Urothelium cell line (cell line): ENCODE data around the gene C1orf105.
"Not testable (repeated sequence)": the region's sequence is repeated elsewhere in the genome, so short reads cannot be mapped to it uniquely, and the experiment has no call there.

Source experiments
- DNase-seq: peaks from one replicate; pipeline ENCODE4 v3.0.0; 2011; ENCODE audit warnings: low spot score, mixed read lengths
- FAIRE-seq: peaks from 2 replicates; lab custom pipeline; 2011; peaks lifted over from hg19 to GRCh38; lab: Jason Lieb, UNC

The C1orf105 gene

GRCh38 chr1:172420385-172420784, at the start of gene C1orf105:
C1orf105 (plus strand) TSS chr1:172420685; CDS start chr1:172420886, 201 bp downstream.
- DNase-seq (no peak), FAIRE-seq (no peak)

- DNase-seq, FAIRE-seq: not testable (repeated sequence)
These were observed 48.8 kb upstream of the C1orf105 start for GRCh38 chr1:172371646-172372045.

GRCh38 chr1:172373864-172374263, 46.6 kb upstream of the C1orf105 start:
- DNase-seq (no peak), FAIRE-seq (no peak)

GRCh38 chr1:172375211-172375631, 45.3 kb upstream of the C1orf105 start:
- no peak for FAIRE-seq
- DNase-seq, result no peak

- DNase-seq (no peak), FAIRE-seq (no peak)
These were observed 44.1 kb upstream of the C1orf105 start for GRCh38 chr1:172376431-172376830.

- no peak for DNase-seq
- no peak for FAIRE-seq
These were observed 42.9 kb upstream of the C1orf105 start for GRCh38 chr1:172377565-172377964.

GRCh38 chr1:172378109-172378760, 42.2 kb upstream of the C1orf105 start:
- no peak for FAIRE-seq
- no peak for DNase-seq

GRCh38 chr1:172380441-172381244, 39.8 kb upstream of the C1orf105 start:
- no peak for DNase-seq

GRCh38 chr1:172381946-172382345, 38.5 kb upstream of the C1orf105 start:
- no peak for DNase-seq
- no peak for FAIRE-seq

More at GRCh38 chr1:172380441-172381244, 39.8 kb upstream of the C1orf105 start:
- FAIRE-seq, result no peak

- DNase-seq, result no peak
- FAIRE-seq, result no peak
These were observed 38.1 kb upstream of the C1orf105 start for GRCh38 chr1:172382406-172382805.

- DNase-seq, result no peak
- FAIRE-seq, result no peak
These were observed 37.5 kb upstream of the C1orf105 start for GRCh38 chr1:172382990-172383389.

GRCh38 chr1:172383536-172383935, 36.9 kb upstream of the C1orf105 start:
- no peak for DNase-seq
- FAIRE-seq, result no peak

GRCh38 chr1:172384656-172385055, 35.8 kb upstream of the C1orf105 start:
- FAIRE-seq (no peak), DNase-seq (no peak)

- DNase-seq, result no peak
- no peak for FAIRE-seq
These were observed 34.4 kb upstream of the C1orf105 start for GRCh38 chr1:172386046-172386445.

- FAIRE-seq (no peak), DNase-seq (no peak)
These were observed 32.0 kb upstream of the C1orf105 start for GRCh38 chr1:172388490-172388889.

- no peak for DNase-seq
- no peak for FAIRE-seq
These were observed 30.2 kb upstream of the C1orf105 start for GRCh38 chr1:172390301-172390682.

GRCh38 chr1:172390683-172391551, 29.6 kb upstream of the C1orf105 start:
- no peak for FAIRE-seq
- no peak for DNase-seq

GRCh38 chr1:172391976-172392375, 28.5 kb upstream of the C1orf105 start:
- DNase-seq (no peak), FAIRE-seq (no peak)

GRCh38 chr1:172393354-172393753, 27.1 kb upstream of the C1orf105 start:
- no peak for FAIRE-seq
- no peak for DNase-seq

- DNase-seq (no peak), FAIRE-seq (no peak)
These were observed 26.2 kb upstream of the C1orf105 start for GRCh38 chr1:172394141-172394751.

- no peak for DNase-seq
- FAIRE-seq, result no peak
These were observed 25.7 kb upstream of the C1orf105 start for GRCh38 chr1:172394811-172395210.
